GM18867 (cell line): Measurements from ENCODE around the gene APPL2.

ENCODE experiments used
- ATAC-seq: cut with Tn5 transposase; IDR thresholded peaks from one replicate; pipeline ENCODE4 v1.9.1; 2021; ENCODE audit warnings: mild to moderate bottlenecking, moderate library complexity; ENCODE audit not compliant: unreplicated experiment

The APPL2 gene

DNA sequence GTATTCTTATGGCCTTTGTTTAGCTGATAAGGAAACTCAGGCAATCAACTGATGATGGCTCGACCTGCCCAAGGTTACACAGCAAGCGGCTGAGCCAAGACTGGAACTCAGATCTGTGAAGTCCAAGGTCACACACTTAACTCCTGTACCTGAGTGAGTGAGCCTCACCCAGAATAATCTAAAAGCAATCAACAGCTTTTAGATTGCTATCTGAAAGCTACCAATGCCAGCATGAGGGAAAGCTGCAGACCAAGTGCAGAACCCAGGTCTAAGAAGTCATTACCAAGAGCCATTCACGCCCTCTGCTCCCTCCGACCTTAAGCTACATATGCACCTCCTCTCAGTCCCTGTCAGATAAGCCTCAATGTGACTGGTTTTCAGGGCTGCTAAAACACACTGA lies 12.1 kb downstream of the APPL2 start:
- no peak for ATAC-seq

DNA sequence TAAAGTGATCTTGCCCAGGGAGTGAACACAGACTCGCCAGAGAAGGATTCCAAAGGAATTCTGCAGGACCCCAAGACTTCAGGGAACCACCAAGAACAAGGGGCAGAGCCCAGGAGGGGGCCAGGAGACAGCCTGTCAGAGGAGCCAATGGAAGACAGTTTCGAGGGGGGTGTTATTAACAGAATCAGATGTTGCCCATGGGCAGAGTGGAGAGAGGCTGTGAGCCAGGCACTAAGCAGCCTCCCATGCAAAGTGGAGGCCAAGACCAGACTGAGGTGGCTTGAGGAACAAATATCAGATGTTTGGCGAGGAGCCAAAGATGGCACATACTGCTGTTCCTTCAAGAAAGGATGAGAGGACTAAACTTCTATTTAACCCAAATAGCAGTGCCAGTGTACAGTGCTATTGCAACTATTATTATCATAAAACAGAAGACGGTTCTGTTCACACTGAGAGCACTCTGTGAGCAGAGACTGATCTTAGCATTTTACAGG lies 12.6 kb downstream of the APPL2 start:
- no peak for ATAC-seq

DNA sequence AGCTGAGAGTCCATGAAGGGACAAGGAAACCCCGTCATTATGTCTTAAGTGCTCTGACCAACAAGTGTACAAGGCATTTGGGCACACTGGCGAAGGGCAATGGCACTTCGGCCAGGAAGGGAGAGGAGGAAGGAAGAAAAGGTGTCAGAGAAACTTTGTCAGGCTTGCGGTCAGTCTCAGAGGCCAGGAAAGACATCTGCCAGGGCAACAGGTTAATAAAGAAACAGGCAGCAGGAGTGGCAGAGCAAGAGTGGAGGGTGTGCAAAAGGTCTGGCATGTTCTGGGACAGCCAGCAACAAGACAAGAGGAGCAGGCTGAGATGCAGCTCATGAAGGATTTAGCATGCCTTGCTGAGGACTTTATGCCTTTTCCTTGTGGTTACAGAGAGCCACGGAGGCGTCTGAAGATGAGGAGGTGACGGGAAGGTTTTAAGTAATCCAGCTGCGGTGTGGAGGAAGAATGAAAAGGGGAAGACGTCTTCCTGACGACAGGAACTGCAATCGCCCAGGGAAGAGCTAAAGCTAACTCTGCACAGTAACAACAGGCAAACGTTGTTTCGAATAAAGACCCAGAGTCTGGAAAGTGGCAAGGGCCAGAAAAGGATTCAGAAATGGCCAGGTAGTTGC lies 13.1 kb downstream of the APPL2 start:
- no peak for ATAC-seq

DNA sequence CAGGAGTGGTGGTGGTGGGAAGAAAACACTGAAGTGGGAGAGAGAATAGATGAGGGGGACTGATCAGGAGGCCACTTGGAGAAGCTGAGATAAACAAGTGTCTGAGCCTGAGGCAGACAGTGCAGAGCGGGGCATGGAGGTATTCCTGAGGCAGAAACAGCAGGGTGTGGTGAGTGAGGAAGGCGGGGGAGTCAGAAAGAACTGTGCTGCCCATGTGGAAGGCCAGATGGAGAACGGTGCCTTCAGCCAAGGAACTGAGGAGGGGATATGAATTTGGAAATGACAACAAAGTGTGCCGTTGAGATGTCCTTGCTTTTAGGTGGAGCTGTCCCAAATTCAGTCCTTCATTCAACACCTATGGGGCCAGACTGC lies 13.7 kb downstream of the APPL2 start:
- ATAC-seq: no peak

DNA sequence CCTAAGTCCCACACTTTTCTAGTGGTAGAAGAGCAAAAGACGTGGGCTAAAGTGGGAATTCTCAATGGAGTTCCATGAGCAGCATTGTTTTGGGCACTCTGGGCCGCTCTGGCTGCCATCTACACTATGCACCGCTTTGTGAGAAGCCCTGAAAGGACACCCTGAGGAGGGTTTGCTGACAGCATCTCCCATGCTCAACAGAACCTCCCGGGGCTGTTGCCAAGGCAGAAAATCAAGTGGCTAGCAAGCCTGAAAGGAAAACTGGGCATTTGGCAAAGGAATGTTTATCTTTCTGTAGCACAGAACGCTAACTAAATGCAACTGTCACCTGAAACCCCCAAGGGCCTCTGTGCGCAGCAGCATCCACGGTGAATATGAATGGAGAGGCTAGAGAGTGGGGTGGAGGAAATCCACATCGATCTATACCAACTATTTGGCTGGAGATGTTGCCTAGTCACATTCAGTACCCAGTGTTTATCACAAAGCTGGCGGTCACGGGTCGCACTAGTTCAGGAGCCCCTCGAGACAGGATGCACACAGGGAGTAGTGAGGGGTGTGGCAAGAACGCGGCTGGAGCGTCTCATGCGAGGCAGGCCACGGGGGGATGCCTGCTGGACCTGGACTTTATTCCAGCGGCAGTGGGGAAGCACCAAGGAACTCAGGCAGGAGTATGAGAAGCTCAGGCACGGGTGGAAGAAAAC lies 14.2 kb downstream of the APPL2 start:
- no peak for ATAC-seq

DNA sequence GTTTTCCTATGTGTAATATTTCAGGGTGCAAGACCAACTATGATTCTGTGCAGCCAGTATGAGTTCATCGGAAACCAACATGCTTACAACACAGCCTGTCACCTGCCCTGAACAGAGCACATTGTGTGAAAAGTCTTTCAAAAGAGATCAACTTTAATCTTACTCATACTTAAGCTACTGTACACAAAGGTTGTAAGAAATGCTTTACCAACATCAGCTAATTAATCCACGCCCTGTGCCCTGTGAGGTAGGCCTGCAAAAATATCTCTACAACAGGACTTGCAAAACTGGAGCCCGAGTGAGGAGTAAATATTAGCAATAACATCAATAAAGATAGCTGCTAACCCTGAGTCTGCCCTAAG lies 15.1 kb downstream of the APPL2 start:
- ATAC-seq: no peak

DNA sequence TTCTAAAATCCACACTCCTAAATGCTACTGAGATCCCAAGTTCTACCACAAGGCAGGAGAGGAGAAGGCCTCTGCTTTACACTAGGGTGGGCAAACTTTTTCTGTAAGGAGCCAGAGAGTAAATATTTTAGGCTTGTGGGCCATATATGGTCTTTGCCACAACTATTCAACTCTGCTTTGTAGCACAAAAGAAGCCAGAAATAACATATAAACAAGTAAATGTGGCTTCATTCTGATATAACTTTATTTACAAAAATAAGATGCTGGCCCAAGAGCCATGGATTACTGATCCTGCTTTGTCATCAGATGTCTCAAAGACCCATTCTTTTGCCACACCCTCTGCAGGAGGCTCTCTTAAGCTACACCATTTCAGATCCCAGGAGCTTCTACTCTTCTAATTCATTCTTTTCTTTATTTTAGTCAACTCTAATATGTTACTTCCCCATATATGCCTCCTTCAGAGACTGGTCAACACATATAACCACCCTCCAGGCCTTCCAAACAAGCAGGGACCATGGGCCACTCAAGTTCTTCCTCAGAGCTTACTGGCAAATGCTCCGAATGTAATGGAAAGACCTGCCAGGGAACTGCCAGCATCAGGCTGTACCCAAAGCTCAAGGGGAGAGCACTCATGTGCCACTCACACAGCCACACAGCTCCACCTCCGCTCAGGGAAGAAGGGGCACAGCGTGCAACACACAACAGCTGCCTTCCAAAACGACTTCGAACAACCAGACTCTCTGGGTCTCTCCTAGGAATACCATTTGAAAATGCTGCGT lies 15.6 kb downstream of the APPL2 start:
- no peak for ATAC-seq

DNA sequence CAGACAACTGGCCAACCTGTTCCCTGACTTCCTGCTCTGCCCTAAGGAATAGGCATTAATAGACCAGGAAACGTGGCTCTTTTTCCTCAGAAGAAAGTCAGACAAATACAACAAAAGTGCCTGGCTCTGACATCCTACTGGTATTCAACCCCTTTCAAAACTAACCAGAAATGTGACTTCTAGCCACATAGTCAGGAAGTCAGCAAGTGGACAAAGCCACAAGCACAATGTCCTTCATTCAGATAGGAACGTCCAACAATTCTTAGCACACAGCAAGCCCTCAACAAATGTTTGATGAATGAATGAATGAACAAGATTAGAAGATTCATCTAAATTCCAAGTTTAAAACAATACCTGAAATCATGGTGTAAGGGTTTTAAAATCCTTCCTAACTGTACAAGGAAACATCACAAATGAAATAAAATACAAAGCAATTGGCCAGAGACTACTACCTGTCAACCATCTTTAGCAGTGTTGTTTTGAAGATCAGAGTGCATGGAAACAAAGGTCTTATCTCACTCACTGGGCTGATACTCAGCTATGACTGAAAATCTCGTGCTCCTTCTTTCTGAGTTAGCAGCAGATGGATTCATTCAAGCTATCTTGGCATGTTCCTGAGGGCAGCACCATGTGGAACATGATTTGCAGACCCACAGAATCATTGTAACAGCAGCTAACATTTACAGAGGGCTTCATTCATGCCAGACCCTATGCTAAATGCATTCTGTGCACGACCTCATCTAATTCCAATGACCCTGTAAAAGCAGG lies 16.5 kb downstream of the APPL2 start:
- no peak for ATAC-seq

DNA sequence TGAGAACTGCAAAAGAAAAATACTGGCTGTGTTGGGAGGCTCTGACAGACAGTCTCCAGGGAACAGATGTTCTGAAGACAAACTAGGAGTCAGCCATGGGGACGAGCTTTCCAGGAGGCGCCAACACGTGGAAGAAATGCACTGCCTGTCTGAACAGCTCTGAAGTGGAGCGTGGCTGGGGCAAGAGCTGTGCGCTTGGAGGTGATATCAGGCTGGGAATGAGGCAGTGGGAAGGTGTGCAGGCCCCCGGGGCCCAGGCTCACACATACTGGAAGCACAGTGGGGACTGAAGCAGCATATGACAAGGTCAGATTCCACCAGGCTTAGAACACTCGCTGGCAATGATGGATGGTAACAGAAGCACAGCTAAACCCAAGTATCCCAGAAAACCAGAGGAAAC lies 17.5 kb downstream of the APPL2 start:
- ATAC-seq: no peak

DNA sequence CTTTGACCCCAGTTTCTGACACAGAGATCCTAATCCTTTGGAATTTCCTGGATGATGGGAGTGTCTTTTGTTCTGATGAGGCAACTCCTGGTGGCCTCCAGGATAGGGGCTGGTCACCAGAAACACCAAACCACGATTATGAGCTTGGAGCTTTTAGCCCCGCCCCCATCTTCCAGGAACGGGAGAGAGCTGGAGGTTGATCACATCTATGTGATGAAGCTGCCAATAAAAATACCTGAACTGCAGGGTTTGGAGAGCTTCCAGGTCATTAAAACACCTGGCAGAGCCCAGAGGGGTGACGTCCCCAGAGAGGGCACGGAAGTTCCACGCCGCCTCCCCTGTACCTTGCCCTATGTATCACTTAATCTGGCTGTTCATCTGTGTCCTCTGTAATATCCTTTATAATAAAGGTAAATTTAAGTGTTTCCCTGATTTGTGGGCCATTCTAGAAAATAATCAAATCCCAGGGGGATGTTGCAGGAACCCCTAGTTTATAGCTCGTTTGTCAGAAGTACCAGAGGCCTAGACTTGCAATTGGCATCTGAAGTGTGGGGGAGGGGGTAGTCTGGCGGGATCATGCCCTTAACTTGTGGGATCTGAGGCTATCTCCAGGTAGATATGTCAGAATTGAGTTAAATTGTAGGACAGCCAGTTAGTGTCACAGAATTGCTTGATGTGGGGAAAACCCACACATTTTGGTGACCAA lies 21.2 kb downstream of the APPL2 start:
- ATAC-seq: no peak

DNA sequence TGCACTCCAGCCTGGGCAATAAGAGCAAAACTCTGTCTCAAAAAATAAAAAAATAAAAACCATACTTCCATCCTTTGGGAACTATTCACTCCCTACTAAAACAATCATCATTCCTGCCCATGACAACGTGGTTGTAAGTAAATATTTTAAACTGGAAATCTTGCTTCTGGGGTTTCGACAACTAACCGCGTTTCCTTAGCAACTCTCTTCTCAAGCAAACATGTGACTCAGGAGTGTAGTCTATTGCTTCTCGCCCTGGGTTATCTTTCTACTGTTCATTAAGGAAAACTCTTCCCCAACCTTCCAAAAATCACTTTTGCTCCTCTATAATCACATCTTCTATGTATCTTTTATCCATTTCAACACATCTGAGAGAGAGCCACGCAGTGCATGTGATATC lies 21.8 kb downstream of the APPL2 start:
- no peak for ATAC-seq

DNA sequence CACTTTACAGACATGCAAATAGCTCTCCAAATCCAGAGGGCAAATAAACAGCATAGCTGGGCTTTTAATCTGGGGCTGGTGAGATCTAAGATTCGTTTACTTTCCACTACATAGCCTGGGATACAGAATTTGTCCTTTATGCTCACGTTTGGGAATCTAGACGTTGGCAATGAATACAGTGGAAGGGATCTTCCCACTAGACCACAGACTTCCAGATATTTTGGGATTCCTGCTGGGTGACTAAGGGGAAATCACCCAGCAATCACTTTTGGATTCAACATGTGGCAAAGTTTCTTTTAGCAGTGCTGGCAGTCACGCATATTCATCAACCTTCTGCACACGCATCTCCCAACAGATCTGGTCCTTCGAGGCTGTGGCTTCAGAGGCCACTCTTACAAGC lies 23.5 kb downstream of the APPL2 start:
- no peak for ATAC-seq

DNA sequence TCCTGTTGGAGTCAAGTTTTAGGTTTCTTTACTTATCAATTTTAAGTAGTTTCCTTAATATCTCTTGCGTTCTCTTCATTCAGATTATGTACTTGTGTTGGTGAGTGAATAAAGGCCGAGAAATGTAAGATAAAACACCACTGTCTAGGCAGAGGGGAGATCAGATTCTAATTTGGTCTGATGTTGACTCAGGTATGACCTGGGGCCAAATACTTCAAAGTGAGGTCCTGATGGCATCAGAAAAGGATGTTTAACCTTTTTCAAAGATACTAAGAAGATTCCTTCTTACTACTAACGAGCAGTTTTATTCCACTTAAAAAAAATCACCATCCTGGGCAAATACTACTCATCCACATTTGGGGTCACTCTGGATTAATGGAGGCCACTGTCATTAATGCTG lies 26.9 kb downstream of the APPL2 start:
- ATAC-seq: no peak

DNA sequence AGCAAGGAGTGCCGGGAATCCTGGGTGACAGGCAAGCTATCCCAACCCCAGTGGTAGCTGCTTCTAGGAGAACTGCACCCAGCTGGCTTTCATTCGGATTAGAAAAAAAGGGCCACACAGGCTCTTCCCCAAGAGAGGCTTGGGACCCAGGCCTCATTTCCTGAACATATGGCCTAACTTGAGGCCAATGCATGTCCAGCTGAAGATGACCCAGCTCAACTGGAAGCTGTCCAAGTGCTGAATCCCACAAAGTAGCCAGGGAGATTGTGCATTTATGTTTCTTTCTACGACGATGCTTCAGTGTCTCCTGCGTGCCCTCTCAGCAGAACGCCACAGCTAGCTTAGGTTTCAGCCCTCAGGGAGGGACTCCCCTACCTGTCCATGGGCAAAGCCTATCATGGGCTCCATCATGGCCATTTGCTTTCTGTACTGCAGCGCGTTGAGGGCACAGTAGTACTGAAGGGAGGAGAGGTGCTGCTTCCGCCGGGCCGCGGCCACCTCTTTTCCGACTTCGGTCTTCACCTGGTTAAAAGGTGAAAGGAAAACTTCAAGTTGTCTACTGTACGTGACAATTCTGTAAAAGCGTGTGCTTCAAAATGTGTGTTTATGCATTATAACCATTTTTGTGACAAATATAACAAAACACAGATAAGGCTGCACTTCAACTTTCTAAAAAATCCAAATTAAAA lies 29.1 kb downstream of the APPL2 start:
- ATAC-seq: no peak

DNA sequence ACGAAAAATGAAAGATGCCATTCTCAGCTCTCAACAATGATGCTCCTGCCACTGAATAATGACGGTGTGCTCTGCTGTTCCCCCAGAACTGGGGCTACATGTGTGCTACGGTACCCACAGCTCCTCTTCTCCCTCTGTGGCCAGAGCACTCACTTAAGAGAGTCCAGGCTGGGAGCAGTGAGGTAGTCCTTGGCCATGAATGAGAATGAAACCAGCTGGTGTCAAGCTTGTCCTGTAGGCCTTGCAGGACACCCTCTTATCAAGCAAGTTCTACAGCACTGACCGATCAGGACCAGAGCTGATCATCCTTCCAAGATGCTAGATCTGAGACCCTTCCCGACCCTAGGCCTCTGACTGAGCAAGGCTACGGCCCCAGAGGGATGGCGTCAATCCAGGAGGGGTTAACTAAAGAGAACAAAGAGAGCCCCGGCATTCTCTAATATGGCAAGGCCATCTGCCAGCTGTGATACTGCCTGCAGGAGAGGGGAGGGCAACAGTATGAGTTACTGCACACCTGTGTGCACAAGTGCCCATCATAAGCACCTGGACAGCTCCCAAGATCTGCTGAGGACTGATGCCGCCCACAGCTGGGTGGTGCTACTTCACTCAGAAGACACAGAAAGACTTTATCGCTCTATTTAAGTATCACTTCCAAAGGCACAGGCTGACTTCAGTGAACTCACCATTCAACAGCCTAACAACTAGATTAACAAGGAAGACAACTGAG lies 30.5 kb downstream of the APPL2 start:
- no peak for ATAC-seq

DNA sequence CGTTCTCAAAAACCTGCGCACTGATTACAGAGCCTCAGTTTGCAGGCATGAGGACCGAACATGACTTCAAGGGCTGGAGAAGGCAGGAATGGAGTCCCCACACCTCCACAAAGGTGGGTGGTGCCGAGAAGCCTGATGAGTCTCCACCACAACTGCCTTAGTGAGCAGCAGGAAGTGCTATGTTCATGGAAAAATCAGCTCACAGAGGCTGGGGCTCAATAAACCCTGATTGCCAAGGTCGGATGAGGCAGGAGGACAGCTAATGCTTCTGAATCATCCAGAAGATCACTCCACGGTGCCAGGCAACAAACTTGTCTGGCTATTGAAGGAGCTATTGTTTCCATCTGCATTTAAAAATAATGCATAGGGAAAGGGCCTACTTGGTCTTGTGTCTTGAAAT lies 31.1 kb downstream of the APPL2 start:
- no peak for ATAC-seq

DNA sequence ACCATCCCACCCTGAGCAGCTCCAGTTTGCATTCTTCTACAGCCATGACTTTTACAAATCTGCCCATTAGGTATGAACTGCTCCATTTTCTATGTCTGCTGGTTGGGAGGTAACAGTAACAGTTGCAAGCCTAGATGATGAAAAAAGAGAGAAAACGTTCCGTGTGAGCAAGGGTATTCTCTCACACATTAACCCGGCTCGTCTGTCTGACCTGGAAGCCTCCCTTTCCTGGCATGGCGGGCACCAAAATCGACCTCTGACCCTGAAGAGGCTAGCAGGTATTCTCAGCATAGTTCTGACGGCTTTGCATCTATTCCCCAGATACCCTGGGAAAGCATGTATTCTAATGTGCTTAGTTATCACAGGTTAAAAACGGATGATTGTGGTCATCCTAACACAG lies 31.8 kb downstream of the APPL2 start:
- ATAC-seq: no peak

DNA sequence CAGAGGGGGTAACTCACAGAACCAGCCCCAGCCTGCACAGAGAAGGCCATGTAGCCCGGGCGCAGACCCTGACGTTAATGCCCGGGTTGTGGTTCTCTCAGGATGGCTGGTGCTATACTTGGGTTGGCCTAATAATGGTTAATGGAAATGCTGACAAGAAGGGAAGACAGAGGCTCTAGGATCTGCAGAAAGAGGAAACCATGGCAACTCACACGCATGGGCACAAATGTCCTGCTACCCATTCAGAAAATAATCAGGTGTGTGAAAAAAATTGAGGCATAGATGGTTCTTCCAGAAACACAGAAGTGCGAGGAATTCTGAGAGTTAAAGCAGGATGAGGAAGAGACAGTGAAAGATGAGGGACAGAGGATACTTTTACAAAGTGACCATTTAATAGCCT lies 33.8 kb downstream of the APPL2 start:
- ATAC-seq: no peak

DNA sequence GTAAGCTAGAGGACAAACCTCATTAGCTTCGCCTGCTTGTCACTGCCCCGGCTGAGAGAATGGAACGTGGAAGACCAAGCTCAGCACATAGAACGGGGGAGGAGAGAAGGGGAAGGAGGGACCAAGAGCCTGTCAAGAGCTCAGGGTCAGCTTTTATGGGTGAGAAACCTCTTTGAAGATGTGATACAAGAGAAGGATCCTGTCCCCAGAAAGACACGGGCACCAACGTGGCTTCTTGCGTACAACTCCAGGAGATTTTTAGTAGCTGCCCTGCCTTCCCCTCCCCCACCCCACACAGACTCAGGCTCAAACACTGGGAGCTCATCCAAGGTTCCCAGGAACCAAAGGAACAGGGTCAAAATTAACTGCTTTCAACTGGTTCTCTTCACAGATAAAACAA lies 34.7 kb downstream of the APPL2 start:
- ATAC-seq: no peak

DNA sequence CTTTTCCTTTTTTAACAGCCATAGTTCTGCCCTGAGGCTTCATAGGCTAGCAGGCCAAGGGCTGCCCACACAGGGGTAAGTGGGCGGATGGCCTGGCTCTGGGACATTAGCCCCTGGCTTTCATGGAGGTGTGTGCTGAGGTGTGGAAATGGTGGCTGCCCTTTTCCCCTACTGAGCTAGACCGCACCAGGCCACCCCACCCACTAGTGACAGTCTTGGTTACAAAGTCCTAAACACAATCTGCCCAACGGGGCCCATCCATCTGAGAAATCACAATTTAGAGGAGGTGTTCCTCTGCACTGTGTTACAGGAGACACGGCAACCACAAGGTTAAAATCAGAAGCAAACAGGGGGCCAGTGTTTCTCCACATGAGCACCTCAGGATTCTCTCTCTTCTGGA lies 35.6 kb downstream of the APPL2 start:
- no peak for ATAC-seq
